DND-41 (cell line): Measurements from ENCODE around the gene ACSM4.

Source experiments
- ATAC-seq: fragments of 200-7000 bp; cut with Tn5 transposase; 3 replicates; pipeline ENCODE4 v1.9.1; 2021; ENCODE audit warnings: low read depth; ENCODE audit not compliant: insufficient read depth
- DNase-seq: peaks from one replicate; pipeline ENCODE4 v3.0.0-alpha.2; 2020
- H2AFZ ChIP-seq: 2 replicates; pipeline ENCODE4 v1.6.0; 2012; ENCODE audit warnings: low read depth, low read length
- H3K27ac ChIP-seq: 2 replicates; pipeline ENCODE4 v1.5.1; 2012; ENCODE audit warnings: low read length, inconsistent platforms
- H3K27me3 ChIP-seq: fragments of 200-600 bp; sonication (generic); 2 replicates; pipeline ENCODE4 v1.6.0; 2012; ENCODE audit warnings: low read length, mild to moderate bottlenecking, inconsistent platforms; ENCODE audit not compliant: insufficient read depth, poor library complexity
- H3K36me3 ChIP-seq: 2 replicates; pipeline ENCODE4 v1.5.1; 2012; ENCODE audit warnings: low read length, inconsistent platforms; ENCODE audit not compliant: insufficient read depth
- H3K4me1 ChIP-seq: 2 replicates; pipeline ENCODE4 v1.5.1; 2012; ENCODE audit warnings: mild to moderate bottlenecking, low read length; ENCODE audit not compliant: insufficient read depth
- H3K4me2 ChIP-seq: 2 replicates; pipeline ENCODE4 v1.6.0; 2012; ENCODE audit warnings: mild to moderate bottlenecking, moderate library complexity, low read length, inconsistent platforms; ENCODE audit not compliant: insufficient read depth
- H3K4me3 ChIP-seq, 2 experiments: fragments of 200-600 bp in 1 of 2; shearing (Covaris generic) in 1 of 2; 2 replicates each; pipeline ENCODE4 v1.5.1; 2012 to 2016; ENCODE audit warnings: inconsistent platforms in 2 of 2, low read length in 2 of 2, mild to moderate bottlenecking in 2 of 2, low read depth in 1 of 2, moderate library complexity in 1 of 2
- H3K79me2 ChIP-seq: 2 replicates; pipeline ENCODE4 v1.6.0; 2012; ENCODE audit warnings: low read length, inconsistent platforms; ENCODE audit not compliant: insufficient read depth
- H3K9ac ChIP-seq: 2 replicates; pipeline ENCODE4 v1.6.0; 2012; ENCODE audit warnings: low read depth, mild to moderate bottlenecking, inconsistent platforms, low read length, moderate library complexity
- H3K9me3 ChIP-seq: 2 replicates; pipeline ENCODE4 v1.5.1; 2012; ENCODE audit warnings: low read length, moderate library complexity, mild to moderate bottlenecking, inconsistent platforms; ENCODE audit not compliant: insufficient read depth, severe bottlenecking
- H4K20me1 ChIP-seq: 2 replicates; pipeline ENCODE4 v1.6.0; 2012; ENCODE audit warnings: low read length; ENCODE audit not compliant: insufficient read depth
- EZH2 ChIP-seq: IDR thresholded peaks from 3 replicates; pipeline ENCODE4 v1.6.1; 2012; ENCODE audit warnings: borderline replicate concordance, low read depth, mild to moderate bottlenecking, moderate library complexity, low read length, inconsistent platforms; ENCODE audit not compliant: severe bottlenecking
- TF ChIP-seq, protein P1 (sequence below): IDR thresholded peaks from 2 replicates; pipeline ENCODE4 v1.5.1; 2012; ENCODE audit warnings: borderline replicate concordance, low read length, moderate library complexity, mild to moderate bottlenecking; ENCODE audit not compliant: poor library complexity, severe bottlenecking; ENCODE audit errors: extremely low read depth

Gene ACSM4, protein sequence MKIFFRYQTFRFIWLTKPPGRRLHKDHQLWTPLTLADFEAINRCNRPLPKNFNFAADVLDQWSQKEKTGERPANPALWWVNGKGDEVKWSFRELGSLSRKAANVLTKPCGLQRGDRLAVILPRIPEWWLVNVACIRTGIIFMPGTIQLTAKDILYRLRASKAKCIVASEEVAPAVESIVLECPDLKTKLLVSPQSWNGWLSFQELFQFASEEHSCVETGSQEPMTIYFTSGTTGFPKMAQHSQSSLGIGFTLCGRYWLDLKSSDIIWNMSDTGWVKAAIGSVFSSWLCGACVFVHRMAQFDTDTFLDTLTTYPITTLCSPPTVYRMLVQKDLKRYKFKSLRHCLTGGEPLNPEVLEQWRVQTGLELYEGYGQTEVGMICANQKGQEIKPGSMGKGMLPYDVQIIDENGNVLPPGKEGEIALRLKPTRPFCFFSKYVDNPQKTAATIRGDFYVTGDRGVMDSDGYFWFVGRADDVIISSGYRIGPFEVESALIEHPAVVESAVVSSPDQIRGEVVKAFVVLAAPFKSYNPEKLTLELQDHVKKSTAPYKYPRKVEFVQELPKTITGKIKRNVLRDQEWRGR

DNA sequence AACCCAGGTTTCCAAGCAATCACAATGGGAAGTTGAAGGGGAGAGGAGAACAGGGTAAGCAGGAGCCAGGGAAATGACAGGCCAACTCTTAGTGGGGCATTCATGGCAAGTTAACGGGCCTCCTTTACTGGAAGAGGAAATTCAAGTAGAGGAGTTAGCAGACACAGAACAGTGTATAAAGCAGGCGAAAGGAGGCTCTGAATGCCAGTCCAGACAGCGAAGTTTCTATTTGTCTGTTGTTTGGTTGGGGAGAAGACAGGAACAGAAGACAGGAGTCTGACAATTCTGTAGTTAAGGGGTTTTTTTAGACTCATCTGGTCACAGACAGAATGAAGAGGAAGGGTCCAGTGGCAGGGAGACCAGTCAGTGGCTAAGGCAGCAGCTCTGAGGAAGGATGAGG lies at the start of gene ACSM4:
ACSM4 (plus strand) TSS at position 301 of the 400 bp plus-strand sequence. CDS start 260 bp downstream, outside the sequence.
- Histone ChIP-seq H3K36me3 (no peaks in the 10 kb centered on the region), H3K4me3 (no peak within 1 kb of the TSS), H3K79me2 (no peaks in the 10 kb centered on the region), H3K27ac (no peak within 1 kb of the TSS), H3K4me2 (no peak within 1 kb of the TSS), H3K9me3 (no peaks in the 10 kb centered on the region), H2AFZ (no peak within 1 kb of the TSS), H3K4me1 (no peaks in the 10 kb centered on the region), H3K27me3 (peaks cover 8% of the 10 kb centered on the region), H3K9ac (no peak within 1 kb of the TSS), H4K20me1 (no peaks in the 10 kb centered on the region)
- no peak for ATAC-seq
- no peak for DNase-seq
- no peak for TF ChIP-seq EZH2
- TF ChIP-seq, protein P1, sequence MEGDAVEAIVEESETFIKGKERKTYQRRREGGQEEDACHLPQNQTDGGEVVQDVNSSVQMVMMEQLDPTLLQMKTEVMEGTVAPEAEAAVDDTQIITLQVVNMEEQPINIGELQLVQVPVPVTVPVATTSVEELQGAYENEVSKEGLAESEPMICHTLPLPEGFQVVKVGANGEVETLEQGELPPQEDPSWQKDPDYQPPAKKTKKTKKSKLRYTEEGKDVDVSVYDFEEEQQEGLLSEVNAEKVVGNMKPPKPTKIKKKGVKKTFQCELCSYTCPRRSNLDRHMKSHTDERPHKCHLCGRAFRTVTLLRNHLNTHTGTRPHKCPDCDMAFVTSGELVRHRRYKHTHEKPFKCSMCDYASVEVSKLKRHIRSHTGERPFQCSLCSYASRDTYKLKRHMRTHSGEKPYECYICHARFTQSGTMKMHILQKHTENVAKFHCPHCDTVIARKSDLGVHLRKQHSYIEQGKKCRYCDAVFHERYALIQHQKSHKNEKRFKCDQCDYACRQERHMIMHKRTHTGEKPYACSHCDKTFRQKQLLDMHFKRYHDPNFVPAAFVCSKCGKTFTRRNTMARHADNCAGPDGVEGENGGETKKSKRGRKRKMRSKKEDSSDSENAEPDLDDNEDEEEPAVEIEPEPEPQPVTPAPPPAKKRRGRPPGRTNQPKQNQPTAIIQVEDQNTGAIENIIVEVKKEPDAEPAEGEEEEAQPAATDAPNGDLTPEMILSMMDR: no peak

GRCh38 chr12:7259060-7259459 lies 44.8 kb upstream of the ACSM4 start:
- Histone ChIP-seq H2AFZ (no peak overlapping the region), H3K9ac (no peak overlapping the region), H3K4me2 (no peak overlapping the region), H3K79me2 (no peaks in the 10 kb centered on the region), H3K4me1 (no peaks in the 10 kb centered on the region), H3K36me3 (no peaks in the 10 kb centered on the region), H3K27me3 (peaks cover 11% of the 10 kb centered on the region), H3K4me3 (no peak overlapping the region), H3K9me3 (no peaks in the 10 kb centered on the region), H3K27ac (no peak overlapping the region), H4K20me1 (no peaks in the 10 kb centered on the region)
- TF ChIP-seq, protein P1: no peak
- no peak for TF ChIP-seq EZH2
- DNase-seq (no peak), ATAC-seq (no peak)

DNA sequence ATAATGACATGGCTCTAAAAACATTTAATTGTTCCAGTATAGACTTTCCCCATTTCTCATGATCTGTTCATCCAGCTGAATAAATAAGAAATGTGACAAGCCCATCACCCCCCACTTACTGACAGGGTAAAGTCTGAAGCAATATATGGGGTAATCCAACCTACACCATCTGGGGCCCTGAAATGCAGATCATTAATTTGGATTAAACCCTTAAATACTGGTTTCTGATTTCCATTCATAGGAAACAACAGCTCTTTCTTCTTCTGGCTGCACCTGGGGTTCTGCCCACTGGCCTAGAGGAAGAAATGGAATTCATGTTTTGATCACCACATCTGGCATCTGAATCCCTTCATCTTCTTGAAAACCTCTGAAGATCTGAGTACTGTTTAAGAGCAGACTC lies 39.3 kb upstream of the ACSM4 start:
- TF ChIP-seq, protein P1: no peak
- no peak for TF ChIP-seq EZH2
- DNase-seq (no peak), ATAC-seq (no peak)
- no peaks in the 10 kb centered on the region for H4K20me1 ChIP-seq
- no peaks in the 10 kb centered on the region for H3K36me3 ChIP-seq
- H3K4me2 ChIP-seq: no peak overlapping the region
- H2AFZ ChIP-seq: no peak overlapping the region
- peaks cover 11% of the 10 kb centered on the region for H3K27me3 ChIP-seq
- no peaks in the 10 kb centered on the region for H3K9me3 ChIP-seq
- H3K4me1 ChIP-seq: no peaks in the 10 kb centered on the region
- no peaks in the 10 kb centered on the region for H3K79me2 ChIP-seq
- H3K9ac ChIP-seq: no peak overlapping the region
- H3K27ac ChIP-seq: no peak overlapping the region
- no peak overlapping the region for H3K4me3 ChIP-seq
